IMR-90 (cell line): ENCODE measurements around the gene KLHL30. TPM values are rescaled to one million over a fixed set of nuclear protein-coding genes. Genes with fewer than 3 reads are reported as not detected.

ENCODE experiments used
- ATAC-seq: fragments of 200-7000 bp; cut with Tn5 transposase; 2 replicates; pipeline ENCODE4 v1.9.1; 2020; ENCODE audit warnings: low read depth, mild to moderate bottlenecking, moderate library complexity
- BruUV-seq: library from RNA; stranded (reverse); fragments of 400-500 nt; replicated peaks from 2 replicates; lab custom pipeline; 2021; lab: Mats Ljungman, UMichigan
- CTCF ChIA-PET: fragments of 300-600 bp; formaldehyde crosslinking; extraction: SDS; loops from one replicate; lab custom pipeline; 2021; ENCODE audit warnings: antibody characterized with exemption; lab: Yijun Ruan, JAX
- POLR2A ChIA-PET: fragments of 300-600 bp; sonication (Branson Sonifier 250); formaldehyde crosslinking; loops from one replicate; lab custom pipeline; 2022; ENCODE audit warnings: antibody characterized with exemption; ENCODE audit not compliant: unreplicated experiment; lab: Charles Lee
- DNase-seq: peaks from one replicate; pipeline ENCODE4 v3.0.0; 2013
- H2AFZ ChIP-seq: replicated peaks from 2 replicates; pipeline ENCODE3; 2013; ENCODE audit warnings: low read length, mild to moderate bottlenecking; ENCODE audit not compliant: poor library complexity
- H2AK5ac ChIP-seq: 2 replicates; pipeline ENCODE4 v1.6.1; 2013; ENCODE audit warnings: low read depth, low read length, inconsistent platforms
- H2AK9ac ChIP-seq: replicated peaks from 2 replicates; pipeline ENCODE3; 2013; ENCODE audit warnings: mild to moderate bottlenecking, low read depth, low read length, moderate library complexity; ENCODE audit not compliant: poor library complexity
- H2BK120ac ChIP-seq: 2 replicates; pipeline ENCODE4 v1.6.1; 2013; ENCODE audit warnings: low read depth, low read length, inconsistent platforms
- H2BK15ac ChIP-seq: 3 replicates; pipeline ENCODE4 v1.6.1; 2013; ENCODE audit warnings: low read depth, low read length, inconsistent platforms
- H2BK20ac ChIP-seq: 2 replicates; pipeline ENCODE4 v1.6.1; 2013; ENCODE audit warnings: low read depth, mild to moderate bottlenecking, inconsistent platforms, low read length, moderate library complexity
- H2BK5ac ChIP-seq: 2 replicates; pipeline ENCODE4 v1.6.1; 2013; ENCODE audit warnings: mild to moderate bottlenecking, low read depth, low read length, inconsistent platforms; ENCODE audit not compliant: poor library complexity, severe bottlenecking
- H3K14ac ChIP-seq: replicated peaks from 2 replicates; pipeline ENCODE4 v1.6.1; 2013; ENCODE audit warnings: low read depth, low read length, inconsistent platforms
- H3K18ac ChIP-seq: 2 replicates; pipeline ENCODE4 v1.6.1; 2013; ENCODE audit warnings: low read depth, low read length, control low read depth
- H3K23ac ChIP-seq: 2 replicates; pipeline ENCODE4 v1.6.1; 2013; ENCODE audit warnings: low read depth, low read length, inconsistent platforms
- H3K27ac ChIP-seq: 2 replicates; pipeline ENCODE4 v1.5.1; 2013; ENCODE audit warnings: mild to moderate bottlenecking, control low read depth, low read length; ENCODE audit not compliant: insufficient read depth
- H3K27me3 ChIP-seq: 2 replicates; pipeline ENCODE4 v1.6.1; 2013; ENCODE audit warnings: low read length; ENCODE audit not compliant: control insufficient read depth, insufficient read depth
- H3K36me3 ChIP-seq: 2 replicates; pipeline ENCODE4 v1.6.1; 2013; ENCODE audit warnings: low read length, mixed read lengths; ENCODE audit not compliant: control insufficient read depth, insufficient read depth
- H3K4ac ChIP-seq: 2 replicates; pipeline ENCODE4 v1.6.1; 2013; ENCODE audit warnings: low read depth, low read length, inconsistent platforms
- H3K4me1 ChIP-seq: 2 replicates; pipeline ENCODE4 v1.6.1; 2013; ENCODE audit warnings: low read length, mixed read lengths; ENCODE audit not compliant: control insufficient read depth, insufficient read depth
- H3K4me2 ChIP-seq: 2 replicates; pipeline ENCODE4 v1.6.1; 2013; ENCODE audit warnings: low read depth, mild to moderate bottlenecking, control low read depth, low read length, moderate library complexity
- H3K4me3 ChIP-seq: 2 replicates; pipeline ENCODE4 v1.5.1; 2013; ENCODE audit warnings: low read depth, mild to moderate bottlenecking, control low read depth, low read length, moderate library complexity; ENCODE audit not compliant: insufficient read depth
- H3K56ac ChIP-seq: 2 replicates; pipeline ENCODE4 v1.6.1; 2013; ENCODE audit warnings: low read length, inconsistent platforms; ENCODE audit not compliant: insufficient read depth; ENCODE audit errors: extremely low read depth
- H3K79me1 ChIP-seq, 2 experiments: 2 replicates each; pipeline ENCODE4 v1.6.1; 2013; ENCODE audit warnings: low read length in 2 of 2, inconsistent platforms in 1 of 2, low read depth in 1 of 2
- H3K9ac ChIP-seq: 2 replicates; pipeline ENCODE4 v1.6.1; 2013; ENCODE audit warnings: low read depth, low read length, control low read depth
- H3K9me1 ChIP-seq: 2 replicates; pipeline ENCODE4 v1.6.1; 2013; ENCODE audit warnings: low read length, inconsistent platforms; ENCODE audit not compliant: insufficient read depth
- H3K9me3 ChIP-seq: 2 replicates; pipeline ENCODE4 v1.6.1; 2013; ENCODE audit warnings: low read length; ENCODE audit not compliant: control insufficient read depth, insufficient read depth
- H4K20me1 ChIP-seq: 2 replicates; pipeline ENCODE4 v1.6.1; 2013; ENCODE audit warnings: low read length, inconsistent platforms; ENCODE audit not compliant: insufficient read depth
- H4K5ac ChIP-seq: 2 replicates; pipeline ENCODE4 v1.6.1; 2013; ENCODE audit warnings: mild to moderate bottlenecking, low read depth, low read length, control low read depth
- H4K8ac ChIP-seq, 2 experiments: 2 replicates each; pipeline ENCODE4 v1.6.1; 2013; ENCODE audit warnings: low read depth in 2 of 2, low read length in 2 of 2, control low read depth in 1 of 2, inconsistent platforms in 1 of 2
- H4K91ac ChIP-seq: 2 replicates; pipeline ENCODE4 v1.6.1; 2013; ENCODE audit warnings: low read depth, low read length, inconsistent platforms; ENCODE audit not compliant: insufficient read depth
- BHLHE40 ChIP-seq: fragments of 150-350 bp; IDR thresholded peaks from 2 replicates; pipeline ENCODE4 v1.6.1; 2016; ENCODE audit warnings: mild to moderate bottlenecking, low read depth, low read length
- CEBPB ChIP-seq: IDR thresholded peaks from 2 replicates; pipeline ENCODE4 v1.6.1; 2012; ENCODE audit warnings: low read depth, low read length, improper control_type of control experiment
- CHD1 ChIP-seq: IDR thresholded peaks from 2 replicates; pipeline ENCODE4 v1.6.1; 2012; ENCODE audit warnings: low read depth, low read length, improper control_type of control experiment
- CTCF ChIP-seq: conservative IDR thresholded peaks from 2 replicates; pipeline ENCODE4 v1.5.1; 2012; ENCODE audit warnings: mild to moderate bottlenecking, low read depth, low read length, improper control_type of control experiment
- ELK1 ChIP-seq: fragments of 150-350 bp; IDR thresholded peaks from 2 replicates; pipeline ENCODE4 v1.6.1; 2016; ENCODE audit warnings: low read depth, mild to moderate bottlenecking, low read length, moderate library complexity, borderline replicate concordance
- FOS ChIP-seq: fragments of 150-350 bp; IDR thresholded peaks from 2 replicates; pipeline ENCODE4 v1.6.1; 2016; ENCODE audit warnings: low read depth, low read length
- MAFK ChIP-seq: IDR thresholded peaks from 2 replicates; pipeline ENCODE4 v1.6.1; 2012; ENCODE audit warnings: low read depth, low read length, improper control_type of control experiment
- MAZ ChIP-seq: IDR thresholded peaks from 2 replicates; pipeline ENCODE4 v1.6.1; 2012; ENCODE audit warnings: low read depth, mild to moderate bottlenecking, low read length, improper control_type of control experiment, moderate library complexity, borderline replicate concordance
- MXI1 ChIP-seq: IDR thresholded peaks from 2 replicates; pipeline ENCODE4 v1.6.1; 2012; ENCODE audit warnings: low read depth, mild to moderate bottlenecking, low read length, moderate library complexity, borderline replicate concordance
- NFE2L2 ChIP-seq: fragments of 150-350 bp; IDR thresholded peaks from 2 replicates; pipeline ENCODE4 v1.6.1; 2016; ENCODE audit warnings: low read depth, mild to moderate bottlenecking, low read length
- POLR2A ChIP-seq: IDR thresholded peaks from 2 replicates; pipeline ENCODE4 v1.6.1; 2012; ENCODE audit warnings: mild to moderate bottlenecking, low read depth, low read length
- RAD21 ChIP-seq: IDR thresholded peaks from 2 replicates; pipeline ENCODE4 v1.6.1; 2012; ENCODE audit warnings: low read length, improper control_type of control experiment
- RCOR1 ChIP-seq: IDR thresholded peaks from 2 replicates; pipeline ENCODE4 v1.6.1; 2012; ENCODE audit warnings: mild to moderate bottlenecking, low read length, improper control_type of control experiment; ENCODE audit not compliant: insufficient replicate concordance
- RFX5 ChIP-seq: IDR thresholded peaks from 2 replicates; pipeline ENCODE4 v1.8.0; 2012; ENCODE audit warnings: low read depth, mild to moderate bottlenecking, low read length, moderate library complexity
- SMC3 ChIP-seq: fragments of 150-350 bp; IDR thresholded peaks from 2 replicates; pipeline ENCODE4 v1.6.1; 2016; ENCODE audit warnings: low read depth, mild to moderate bottlenecking, antibody characterized with exemption, low read length, moderate library complexity
- USF2 ChIP-seq: fragments of 150-350 bp; IDR thresholded peaks from 2 replicates; pipeline ENCODE4 v1.6.1; 2017; ENCODE audit warnings: mild to moderate bottlenecking, antibody characterized with exemption, low read length, low read depth
- WGBS, 2 experiments: methylation state at CpG; one replicate each; pipeline versions ENCODE4 v1.1.5 to v1.1.7; 2013; ENCODE audit warnings: missing lambda C conversion rate in 2 of 2; ENCODE audit not compliant: insufficient read length in 1 of 2; ENCODE audit errors: extremely low coverage in 2 of 2; 5-methylcytosine and 5-hydroxymethylcytosine counted together
- dilution Hi-C: fragments of 300-500 bp; cut with HindIII; formaldehyde crosslinking; loops from one replicate; pipeline ENCODE4 v1.14.3; 2018; ENCODE audit warnings: low sequenced_read_pairs; ENCODE audit not compliant: unreplicated experiment
- in situ Hi-C: fragments of 300-500 bp; cut with MboI; formaldehyde crosslinking; loops from 3 replicates; pipeline ENCODE4 v1.14.3; 2019; ENCODE audit warnings: low sequenced_read_pairs, inconsistent platforms, mixed read lengths
- intact Hi-C: fragments of 100-400 bp; cut with micrococcal nuclease; formaldehyde crosslinking; loops from 2 replicates; pipeline ENCODE4 v1.10.0; 2022
- polyA plus RNA-seq, 3 experiments: library from polyadenylated mRNA; depleted of rRNA; stranded (reverse); fragments of >200 nt; gene quantifications; 2 replicates each; pipeline ENCODE4 v1.2.3, GENCODE V29; 2012; ENCODE audit warnings: low replicate concordance in 1 of 3
- total RNA-seq: library from RNA; depleted of rRNA; stranded (reverse); fragments of >200 nt; gene quantifications from 2 replicates; pipeline ENCODE4 v1.2.3, GENCODE V29; 2012

Gene KLHL30
- total and polyA plus RNA-seq, 2 of the 4 experiments (the other 2 are of a cell fraction), result under 0.01 to 0.03 TPM

GRCh38 chr2:238140040-238140439 lies 1.6 kb downstream of the KLHL30 start:
- ATAC-seq (no peak), DNase-seq (no peak)
- H3K4me3 ChIP-seq, result no peak overlapping the region
- no peak overlapping the region for H4K91ac ChIP-seq
- no peaks in the 10 kb centered on the region for H3K36me3 ChIP-seq
- no peak overlapping the region for H2AK5ac ChIP-seq
- in situ Hi-C loops, result no loop called here
- intact Hi-C loops, result no loop called here
- no CpG with 5 or more reads among the region's 7 CpGs for WGBS, 2 experiments
- no peak overlapping the region for H3K14ac ChIP-seq
- H3K18ac ChIP-seq, result no peak overlapping the region
- H2BK120ac ChIP-seq, result no peak overlapping the region
- H3K79me1 ChIP-seq, result no peaks in the 10 kb centered on the region
- POLR2A ChIA-PET, result no interaction called here
- H2BK15ac ChIP-seq, result no peak overlapping the region
- H4K8ac ChIP-seq, result no peak overlapping the region
- no peak overlapping the region for H3K56ac ChIP-seq
- no peak overlapping the region for H3K4me2 ChIP-seq
- H3K9ac ChIP-seq, result no peak overlapping the region
- H3K23ac ChIP-seq, result no peak overlapping the region
- BruUV-seq, result no TSS peak
- H4K5ac ChIP-seq, result no peak overlapping the region
- H3K27me3 ChIP-seq, result no peaks in the 10 kb centered on the region
- no peak overlapping the region for H3K27ac ChIP-seq
- H2AK9ac ChIP-seq, result no peak overlapping the region
- H3K9me3 ChIP-seq, result no peaks in the 10 kb centered on the region
- dilution Hi-C loops, result no loop called here
- H3K9me1 ChIP-seq, result 0 out of 2 replicates have a peak, but pooled peaks cover 15% of the 10 kb centered on the region
- no peak overlapping the region for H3K4ac ChIP-seq
- peak overlapping the region; percentile 43 for H2AFZ ChIP-seq
- H4K20me1 ChIP-seq, result no peaks in the 10 kb centered on the region
- H2BK5ac ChIP-seq, result no peak overlapping the region
- H3K4me1 ChIP-seq, result peaks cover 23% of the 10 kb centered on the region
- CTCF ChIA-PET, result no interaction called here
- TF ChIP-seq CEBPB (no peak), RFX5 (no peak), NFE2L2 (no peak), POLR2A (no peak), USF2 (no peak), MXI1 (no peak), RCOR1 (no peak), MAZ (no peak), BHLHE40 (no peak), MAFK (no peak), FOS (no peak), ELK1 (no peak), SMC3 (no peak), CHD1 (no peak), RAD21 (no peak), CTCF (no peak)
- H2BK20ac ChIP-seq, result no peak overlapping the region
